HepG2 (cell line): ENCODE data around the gene PAPSS2. TPM values are rescaled to one million over a fixed set of nuclear protein-coding genes. Genes with fewer than 3 reads are reported as not detected.

Source experiments
- ATAC-seq: fragments of 200-7000 bp; cut with Tn5 transposase; 3 replicates; pipeline ENCODE4 v1.9.1; 2020; ENCODE audit warnings: mild to moderate bottlenecking, moderate library complexity
- BruUV-seq: library from RNA; stranded (reverse); fragments of 400-500 nt; replicated peaks from 2 replicates; lab custom pipeline; 2021; lab: Mats Ljungman, UMichigan
- CTCF ChIA-PET: fragments of 300-600 bp; formaldehyde crosslinking; extraction: SDS; loops from one replicate; lab custom pipeline; 2021; ENCODE audit warnings: low total read pairs, inconsistent platforms, low intra/inter-chr PET ratio; lab: Yijun Ruan, JAX
- POLR2A ChIA-PET: fragments of 350-600 bp; sonication (Branson Sonifier 250); formaldehyde crosslinking; loops from one replicate; lab custom pipeline; 2020; ENCODE audit warnings: antibody characterized with exemption, inconsistent platforms; lab: Yijun Ruan, JAX
- DNase-seq: peaks from one replicate; pipeline ENCODE4 v3.0.0-alpha.2; 2015; ENCODE audit warnings: low spot score
- FAIRE-seq: peaks from 3 replicates; lab custom pipeline; 2011; peaks lifted over from hg19 to GRCh38; lab: Jason Lieb, UNC
- H2AFZ ChIP-seq: one replicate; pipeline ENCODE4 v1.6.1; 2011; ENCODE audit warnings: low read length, inconsistent platforms
- H3K27ac ChIP-seq: fragments of 300-600 bp; 3 replicates; pipeline ENCODE4 v1.8.0; 2011; ENCODE audit warnings: mixed run types, mild to moderate bottlenecking, mixed read lengths, low read length, inconsistent platforms; ENCODE audit not compliant: insufficient read depth; ENCODE audit errors: extremely low read length
- H3K27me3 ChIP-seq, 2 experiments: fragments of 200-600 bp in 1 of 2; 2 replicates in 1 of 2; 3 replicates in 1 of 2; pipeline versions ENCODE4 v1.6.0 to v1.8.0; 2011; ENCODE audit warnings: low read length in 2 of 2, mild to moderate bottlenecking in 2 of 2, moderate library complexity in 2 of 2, inconsistent platforms in 1 of 2; ENCODE audit not compliant: insufficient read depth in 2 of 2, control insufficient read depth in 1 of 2
- H3K36me3 ChIP-seq, 2 experiments: fragments of 200-600 bp in 1 of 2; replicated peaks in 1 of 2; 2 replicates in 1 of 2; 3 replicates in 1 of 2; pipeline versions ENCODE4 v1.5.1 to v1.8.0; 2011; ENCODE audit warnings: low read length in 2 of 2, inconsistent platforms in 1 of 2; ENCODE audit not compliant: insufficient read depth in 2 of 2, control insufficient read depth in 1 of 2
- H3K4me1 ChIP-seq: 2 replicates; pipeline ENCODE4 v1.5.1; 2012; ENCODE audit warnings: low read length, inconsistent platforms; ENCODE audit not compliant: insufficient read depth
- H3K4me2 ChIP-seq: 2 replicates; pipeline ENCODE4 v1.6.0; 2011; ENCODE audit warnings: low read depth, low read length, inconsistent platforms
- H3K4me3 ChIP-seq, 3 experiments: fragments of 200-600 bp in 1 of 3; sonication (generic), shearing (Covaris generic) in 1 of 3; replicated peaks in 1 of 3; 2 replicates each; pipeline ENCODE4 v1.5.1; 2011 to 2016; ENCODE audit warnings: low read length in 3 of 3, inconsistent platforms in 2 of 3, low read depth in 2 of 3, mild to moderate bottlenecking in 2 of 3, control low read depth in 1 of 3, mixed read lengths in 1 of 3; ENCODE audit not compliant: insufficient read depth in 1 of 3
- H3K79me2 ChIP-seq: one replicate; pipeline ENCODE4 v1.6.1; 2011; ENCODE audit warnings: low read length, inconsistent platforms; ENCODE audit not compliant: insufficient read depth
- H3K9ac ChIP-seq: 2 replicates; pipeline ENCODE4 v1.6.0; 2011; ENCODE audit warnings: mild to moderate bottlenecking, low read depth, low read length, inconsistent platforms; ENCODE audit not compliant: insufficient read depth
- H3K9me3 ChIP-seq: 2 replicates; pipeline ENCODE4 v1.5.1; 2012; ENCODE audit warnings: mild to moderate bottlenecking, low read length
- H4K20me1 ChIP-seq: 2 replicates; pipeline ENCODE4 v1.6.0; 2011; ENCODE audit warnings: inconsistent platforms, mild to moderate bottlenecking, low read length, moderate library complexity; ENCODE audit not compliant: insufficient read depth
- CHD4 ChIP-seq: fragments of 200-600 bp; sonication (generic); IDR thresholded peaks from 2 replicates; pipeline ENCODE4 v1.7.0; 2017; ENCODE audit warnings: mild to moderate bottlenecking, low read length, borderline replicate concordance
- HES4 ChIP-seq: sonication (generic); formaldehyde crosslinking; IDR thresholded peaks from 2 replicates; pipeline ENCODE4 v1.9.0; 2021; ENCODE audit warnings: mild to moderate bottlenecking, missing genetic modification reagents, borderline replicate concordance
- HNRNPK ChIP-seq: fragments of 200-400 bp; formaldehyde crosslinking; IDR thresholded peaks from 2 replicates; pipeline ENCODE4 v1.6.1; 2018; ENCODE audit warnings: low read length, low read depth, moderate library complexity, mild to moderate bottlenecking; ENCODE audit not compliant: poor library complexity, severe bottlenecking
- ISL2 ChIP-seq: sonication (generic); formaldehyde crosslinking; IDR thresholded peaks from 2 replicates; pipeline ENCODE4 v1.5.0; 2020; ENCODE audit warnings: missing genetic modification reagents
- POLR2AphosphoS2 ChIP-seq: IDR thresholded peaks from 2 replicates; pipeline ENCODE4 v1.6.1; 2011; ENCODE audit warnings: low read depth, low read length, improper control_type of control experiment
- SP2 ChIP-seq: sonication (generic); formaldehyde crosslinking; IDR thresholded peaks from 2 replicates; pipeline ENCODE4 v1.5.1; 2020; ENCODE audit warnings: mild to moderate bottlenecking, missing genetic modification reagents
- THYN1 ChIP-seq: sonication (generic); formaldehyde crosslinking; IDR thresholded peaks from 2 replicates; pipeline ENCODE4 v1.8.1; 2023; ENCODE audit warnings: low read depth, mild to moderate bottlenecking, moderate library complexity, missing genetic modification reagents, borderline replicate concordance
- TRIM22 ChIP-seq: fragments of 450-650 bp; IDR thresholded peaks from 2 replicates; pipeline ENCODE4 v1.6.1; 2017
- ZC3H13 ChIP-seq: sonication (generic); formaldehyde crosslinking; IDR thresholded peaks from 2 replicates; pipeline ENCODE4 v1.8.1; 2023; ENCODE audit warnings: mild to moderate bottlenecking, missing genetic modification reagents, moderate library complexity
- ZFP36L1 ChIP-seq: sonication (generic); formaldehyde crosslinking; IDR thresholded peaks from 2 replicates; pipeline ENCODE4 v1.8.0; 2022; ENCODE audit warnings: mild to moderate bottlenecking, missing genetic modification reagents, moderate library complexity
- ZNF703 ChIP-seq: sonication (generic); formaldehyde crosslinking; IDR thresholded peaks from 2 replicates; pipeline ENCODE4 v1.5.1; 2020; ENCODE audit warnings: missing genetic modification reagents, mild to moderate bottlenecking, moderate library complexity, borderline replicate concordance
- ZNF891 ChIP-seq: sonication (generic); formaldehyde crosslinking; IDR thresholded peaks from 2 replicates; pipeline ENCODE4 v1.5.0; 2020; ENCODE audit warnings: mild to moderate bottlenecking, missing genetic modification reagents
- WGBS: methylation state at CpG from one replicate; pipeline ENCODE4 v1.1.6; 2017; ENCODE audit warnings: low lambda C conversion rate; 5-methylcytosine and 5-hydroxymethylcytosine counted together
- in situ Hi-C: cut with HindIII; loops from 2 replicates; pipeline ENCODE4 v1.10.0; 2017; ENCODE audit warnings: low pct_unique_long_range_greater_than_20kb; ENCODE audit not compliant: extremely low pct_ligation_motif_present
- intact Hi-C: fragments of 100-400 bp; cut with micrococcal nuclease; formaldehyde crosslinking; loops from one replicate; pipeline ENCODE4 v1.10.0; 2022; ENCODE audit not compliant: unreplicated experiment
- polyA plus RNA-seq, 8 experiments: library from polyadenylated mRNA; depleted of rRNA in 3 of 8; stranded (reverse) in 7 of 8; unstranded in 1 of 8; fragments of >200 nt; fragmentation: Illumina TruSeq in 4 of 8; extraction: Trizol in 4 of 8; gene quantifications; 2 replicates each; pipeline versions ENCODE4 v1.2.1 to v1.2.3, GENCODE V29; 2011 to 2016; ENCODE audit warnings: low read depth in 4 of 8, missing spikeins in 1 of 8, mixed read lengths in 1 of 8; ENCODE audit not compliant: insufficient read depth in 1 of 8
- total RNA-seq, 5 experiments: library from RNA; depleted of rRNA; stranded (reverse); fragments of >200 nt; fragmentation: Illumina TruSeq; extraction: Trizol; gene quantifications; 2 replicates each; pipeline ENCODE4 v1.2.3, GENCODE V29; 2016; ENCODE audit warnings: low read depth in 1 of 5
- TF ChIP-seq, protein P1 (sequence below): sonication (generic); formaldehyde crosslinking; IDR thresholded peaks from 2 replicates; pipeline ENCODE4 v1.4.0; 2020; ENCODE audit warnings: missing genetic modification reagents
- TF ChIP-seq, protein P2 (sequence below): sonication (generic); formaldehyde crosslinking; IDR thresholded peaks from 2 replicates; pipeline ENCODE4 v1.5.0; 2020; ENCODE audit warnings: missing genetic modification reagents

PAPSS2 gene
- total and polyA plus RNA-seq, 2 of the 13 experiments (the other 11 are each of a cell fraction or from before 2014, with no cell fraction given) = 0.11 to 0.12 TPM

DNA sequence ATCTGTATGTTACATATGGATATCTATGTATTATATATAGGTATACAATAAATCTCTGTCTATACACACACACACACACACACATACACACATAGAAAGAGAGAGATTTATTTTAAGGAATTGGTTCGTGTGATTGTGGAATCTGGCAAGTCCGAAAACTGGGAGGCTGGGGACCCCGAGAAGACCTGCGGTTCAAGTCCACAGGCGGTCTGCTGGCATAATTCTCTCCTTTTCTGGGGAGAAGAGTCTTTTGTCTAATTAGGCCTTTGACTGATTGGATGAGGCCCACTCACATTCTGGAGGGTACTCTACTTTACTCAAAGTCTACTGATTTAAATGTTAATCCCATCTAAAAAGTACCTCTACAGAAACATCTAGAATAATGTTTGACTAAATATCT, 65.1 kb downstream of the PAPSS2 start:
- Histone ChIP-seq H3K36me3 (no peaks in the 10 kb centered on the region), H3K79me2 (no peaks in the 10 kb centered on the region), H3K4me1 (no peaks in the 10 kb centered on the region), H3K4me2 (no peak overlapping the region), H3K27me3 (no peaks in the 10 kb centered on the region; a peak in 2 of 5 replicates), H3K9me3 (no peaks in the 10 kb centered on the region), H3K27ac (no peak overlapping the region), H2AFZ (no peak overlapping the region), H3K4me3 (no peak overlapping the region), H4K20me1 (no peaks in the 10 kb centered on the region), H3K9ac (no peak overlapping the region)
- WGBS = 24% methylated on average over 5 of the region's 5 CpGs
- in situ Hi-C loops (no loop called here), intact Hi-C loops (no loop called here)
- no peak for ATAC-seq
- DNase-seq = no peak
- TF ChIP-seq CHD4 = no peak
- TF ChIP-seq POLR2AphosphoS2 = no peak
- no peak for TF ChIP-seq THYN1 (CRISPR knock-in tag)
- TF ChIP-seq HNRNPK = no peak
- TF ChIP-seq ZNF703 = no peak
- TF ChIP-seq, protein P1, sequence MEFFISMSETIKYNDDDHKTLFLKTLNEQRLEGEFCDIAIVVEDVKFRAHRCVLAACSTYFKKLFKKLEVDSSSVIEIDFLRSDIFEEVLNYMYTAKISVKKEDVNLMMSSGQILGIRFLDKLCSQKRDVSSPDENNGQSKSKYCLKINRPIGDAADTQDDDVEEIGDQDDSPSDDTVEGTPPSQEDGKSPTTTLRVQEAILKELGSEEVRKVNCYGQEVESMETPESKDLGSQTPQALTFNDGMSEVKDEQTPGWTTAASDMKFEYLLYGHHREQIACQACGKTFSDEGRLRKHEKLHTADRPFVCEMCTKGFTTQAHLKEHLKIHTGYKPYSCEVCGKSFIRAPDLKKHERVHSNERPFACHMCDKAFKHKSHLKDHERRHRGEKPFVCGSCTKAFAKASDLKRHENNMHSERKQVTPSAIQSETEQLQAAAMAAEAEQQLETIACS (CRISPR knock-in tag) = no peak
- ChIA-PET CTCF (no interaction called here), POLR2A (no interaction called here)
- no peak for FAIRE-seq
- no TSS peak for BruUV-seq

GRCh38 chr10:87729940-87730339, 70.3 kb downstream of the PAPSS2 start:
- Histone ChIP-seq H3K79me2 (no peaks in the 10 kb centered on the region), H4K20me1 (no peaks in the 10 kb centered on the region), H3K4me3 (no peak overlapping the region), H3K9ac (no peak overlapping the region), H3K4me2 (no peak overlapping the region), H3K4me1 (no peaks in the 10 kb centered on the region), H3K27me3 (no peaks in the 10 kb centered on the region), H3K27ac (no peak overlapping the region), H2AFZ (no peak overlapping the region), H3K36me3 (no peaks in the 10 kb centered on the region), H3K9me3 (no peaks in the 10 kb centered on the region)
- FAIRE-seq = no peak
- no peak for ATAC-seq
- 79% methylated on average over 6 of the region's 6 CpGs for WGBS
- intact Hi-C loops (no loop called here), in situ Hi-C loops (no loop called here)
- DNase-seq = no peak
- no TSS peak for BruUV-seq
- POLR2A ChIA-PET = no interaction called here
- CTCF ChIA-PET = no interaction called here
- no peak for TF ChIP-seq SP2 (CRISPR knock-in tag)
- no peak for TF ChIP-seq HES4 (CRISPR knock-in tag)
- TF ChIP-seq ISL2 (CRISPR knock-in tag) = no peak
- no peak for TF ChIP-seq ZC3H13 (CRISPR knock-in tag)
- no peak for TF ChIP-seq TRIM22
- no peak for TF ChIP-seq ZFP36L1 (CRISPR knock-in tag)
- TF ChIP-seq ZNF891 (CRISPR knock-in tag) = no peak
- TF ChIP-seq, protein P2, sequence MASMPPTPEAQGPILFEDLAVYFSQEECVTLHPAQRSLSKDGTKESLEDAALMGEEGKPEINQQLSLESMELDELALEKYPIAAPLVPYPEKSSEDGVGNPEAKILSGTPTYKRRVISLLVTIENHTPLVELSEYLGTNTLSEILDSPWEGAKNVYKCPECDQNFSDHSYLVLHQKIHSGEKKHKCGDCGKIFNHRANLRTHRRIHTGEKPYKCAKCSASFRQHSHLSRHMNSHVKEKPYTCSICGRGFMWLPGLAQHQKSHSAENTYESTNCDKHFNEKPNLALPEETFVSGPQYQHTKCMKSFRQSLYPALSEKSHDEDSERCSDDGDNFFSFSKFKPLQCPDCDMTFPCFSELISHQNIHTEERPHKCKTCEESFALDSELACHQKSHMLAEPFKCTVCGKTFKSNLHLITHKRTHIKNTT (CRISPR knock-in tag) = no peak
